ENCODE measurements around the gene CA5A.
"Not testable (repeated sequence)": the region's sequence is repeated elsewhere in the genome, so short reads cannot be mapped to it uniquely, and the experiment has no call there.

The CA5A gene

GRCh38 chr16:87880117-87880696 is 56.1 kb downstream of the CA5A start:
- ATAC-seq (replicated peaks): no peak
- H3K27ac Mint-ChIP-seq: peak overlapping the region in 1 of 2 donors; percentile 63
- H3K4me1 Mint-ChIP-seq (ENCODE audit: low read depth in 2 of 2): peaks cover under 1 to 1% of the 10 kb centered on the region in 2 donors
- DNase-seq: no peak
- H3K9me3 Mint-ChIP-seq: no peaks in the 10 kb centered on the region
- H3K36me3 Mint-ChIP-seq (ENCODE audit: insufficient read depth): no peaks in the 10 kb centered on the region
- peaks cover 2 to 13% of the 10 kb centered on the region in 2 donors for H3K27me3 Mint-ChIP-seq
- no peak overlapping the region for H3K4me3 Mint-ChIP-seq

- Mint-ChIP-seq H3K27me3 (peaks cover 9 to 19% of the 10 kb centered on the region in 2 donors), H3K27ac (peak overlapping the region; percentile 10 to 63)
- H3K9me3 Mint-ChIP-seq; ATAC-seq (replicated peaks); H3K4me3 Mint-ChIP-seq; H3K4me1 Mint-ChIP-seq (ENCODE audit: low read depth in 2 of 2); H3K36me3 Mint-ChIP-seq (ENCODE audit: insufficient read depth); DNase-seq: not testable (repeated sequence)
Measured at GRCh38 chr16:87879411-87880013, 56.8 kb downstream of the CA5A start.

GRCh38 chr16:87878704-87879103 is 57.6 kb downstream of the CA5A start:
- H3K9me3 Mint-ChIP-seq: no peaks in the 10 kb centered on the region
- peaks cover 11 to 19% of the 10 kb centered on the region in 2 donors for H3K27me3 Mint-ChIP-seq
- DNase-seq (no peak), ATAC-seq (replicated peaks) (no peak)
- H3K36me3 Mint-ChIP-seq (ENCODE audit: insufficient read depth): no peaks in the 10 kb centered on the region
- no peak overlapping the region for H3K27ac Mint-ChIP-seq
- H3K4me1 Mint-ChIP-seq (ENCODE audit: low read depth in 2 of 2): peaks cover 7 to 8% of the 10 kb centered on the region in 2 donors
- no peak overlapping the region for H3K4me3 Mint-ChIP-seq

- no peak overlapping the region for H3K27ac Mint-ChIP-seq
- no peak overlapping the region for H3K4me3 Mint-ChIP-seq
- ATAC-seq (replicated peaks): peak; percentile 31
- no peaks in the 10 kb centered on the region for H3K9me3 Mint-ChIP-seq
- H3K36me3 Mint-ChIP-seq (ENCODE audit: insufficient read depth): no peaks in the 10 kb centered on the region
- H3K27me3 Mint-ChIP-seq: peaks cover 11 to 19% of the 10 kb centered on the region in 2 donors
- H3K4me1 Mint-ChIP-seq (ENCODE audit: low read depth in 2 of 2): peaks cover 7 to 8% of the 10 kb centered on the region in 2 donors
- DNase-seq: no peak
Measured at GRCh38 chr16:87877942-87878507, 58.3 kb downstream of the CA5A start.

- H3K4me1 Mint-ChIP-seq (ENCODE audit: low read depth in 2 of 2): peaks cover 8 to 16% of the 10 kb centered on the region in 2 donors
- H3K9me3 Mint-ChIP-seq: no peaks in the 10 kb centered on the region
- DNase-seq (no peak), ATAC-seq (replicated peaks) (peak; percentile 44)
- H3K27ac Mint-ChIP-seq: no peak overlapping the region
- peaks cover 10% of the 10 kb centered on the region for H3K36me3 Mint-ChIP-seq (ENCODE audit: insufficient read depth)
- H3K27me3 Mint-ChIP-seq: peaks cover 7 to 11% of the 10 kb centered on the region in 2 donors
- H3K4me3 Mint-ChIP-seq: peak overlapping the region in 1 of 2 donors; percentile 10
Measured at GRCh38 chr16:87874639-87875427, 61.5 kb downstream of the CA5A start.

GRCh38 chr16:87870418-87871291 is 65.7 kb downstream of the CA5A start:
- Mint-ChIP-seq H3K27me3 (peaks cover 7 to 11% of the 10 kb centered on the region in 2 donors), H3K36me3 (ENCODE audit: insufficient read depth) (peaks cover 51% of the 10 kb centered on the region), H3K4me3 (peak overlapping the region in 1 of 2 donors; percentile 46), H3K27ac (peak overlapping the region; percentile 29 to 98), H3K4me1 (ENCODE audit: low read depth in 2 of 2) (peaks cover 35 to 42% of the 10 kb centered on the region in 2 donors)
- DNase-seq; H3K9me3 Mint-ChIP-seq; ATAC-seq (replicated peaks): not testable (repeated sequence)

- not testable (repeated sequence) for H3K9me3 Mint-ChIP-seq
- peak overlapping the region in 1 of 2 donors; percentile 98 for H3K27ac Mint-ChIP-seq
Measured at GRCh38 chr16:87869879-87870417, 66.4 kb downstream of the CA5A start.

GRCh38 chr16:87869061-87869878 is 67.1 kb downstream of the CA5A start, which contains the start of gene SLC7A5:
TSS of gene SLC7A5 (minus strand) at chr16:87869507. CDS start at chr16:87869422, 85 bp downstream.
- DNase-seq: peak; percentile 85 to 90 (median 88)
- Mint-ChIP-seq H3K36me3 (ENCODE audit: insufficient read depth) (peaks cover 65% of the 10 kb centered on the region), H3K27ac (peak within 1 kb of the TSS; percentile 98 to 99), H3K4me1 (ENCODE audit: low read depth in 2 of 2) (peaks cover 36 to 43% of the 10 kb centered on the region in 2 donors), H3K4me3 (peak within 1 kb of the TSS; percentile 93 to 95)
- H3K9me3 Mint-ChIP-seq, H3K27me3 Mint-ChIP-seq: not testable (repeated sequence)
- ATAC-seq (replicated peaks): peak; percentile 53

More at GRCh38 chr16:87869879-87870417, 66.4 kb downstream of the CA5A start:
- not testable (repeated sequence) for ATAC-seq (replicated peaks); H3K27me3 Mint-ChIP-seq; DNase-seq
- peaks cover 36 to 42% of the 10 kb centered on the region in 2 donors for H3K4me1 Mint-ChIP-seq (ENCODE audit: low read depth in 2 of 2)
- peak overlapping the region; percentile 46 to 93 for H3K4me3 Mint-ChIP-seq
- H3K36me3 Mint-ChIP-seq (ENCODE audit: insufficient read depth): peaks cover 58% of the 10 kb centered on the region

- peaks cover 70% of the 10 kb centered on the region for H3K36me3 Mint-ChIP-seq (ENCODE audit: insufficient read depth)
- DNase-seq (peak; percentile 60 to 64 (median 62)), ATAC-seq (replicated peaks) (peak; percentile 45)
- H3K4me1 Mint-ChIP-seq (ENCODE audit: low read depth in 2 of 2): peaks cover 37 to 44% of the 10 kb centered on the region in 2 donors
- H3K27me3 Mint-ChIP-seq, H3K9me3 Mint-ChIP-seq: not testable (repeated sequence)
- peak overlapping the region; percentile 98 to 99 for H3K27ac Mint-ChIP-seq
- peak overlapping the region; percentile 93 to 95 for H3K4me3 Mint-ChIP-seq
Measured at GRCh38 chr16:87868254-87869029, 67.9 kb downstream of the CA5A start.

GRCh38 chr16:87865902-87866555 is 70.3 kb downstream of the CA5A start:
- H3K4me1 Mint-ChIP-seq (ENCODE audit: low read depth in 2 of 2): peaks cover 37 to 43% of the 10 kb centered on the region in 2 donors

More at GRCh38 chr16:87865902-87866555, 70.3 kb downstream of the CA5A start:
- DNase-seq (peak; percentile 65 to 77 (median 73)), ATAC-seq (replicated peaks) (peak; percentile 54)
- not testable (repeated sequence) for H3K9me3 Mint-ChIP-seq, H3K27me3 Mint-ChIP-seq
- H3K27ac Mint-ChIP-seq: peak overlapping the region; percentile 98 to 99
- H3K4me3 Mint-ChIP-seq: peak overlapping the region; percentile 93 to 95
- peaks cover 81% of the 10 kb centered on the region for H3K36me3 Mint-ChIP-seq (ENCODE audit: insufficient read depth)

Data from effector memory CD8-positive, alpha-beta T cell (primary cell).